Measurements from ENCODE around the gene MRPL44.
"Not testable (repeated sequence)": the region's sequence is repeated elsewhere in the genome, so short reads cannot be mapped to it uniquely, and the experiment has no call there.

The MRPL44 gene

DNA sequence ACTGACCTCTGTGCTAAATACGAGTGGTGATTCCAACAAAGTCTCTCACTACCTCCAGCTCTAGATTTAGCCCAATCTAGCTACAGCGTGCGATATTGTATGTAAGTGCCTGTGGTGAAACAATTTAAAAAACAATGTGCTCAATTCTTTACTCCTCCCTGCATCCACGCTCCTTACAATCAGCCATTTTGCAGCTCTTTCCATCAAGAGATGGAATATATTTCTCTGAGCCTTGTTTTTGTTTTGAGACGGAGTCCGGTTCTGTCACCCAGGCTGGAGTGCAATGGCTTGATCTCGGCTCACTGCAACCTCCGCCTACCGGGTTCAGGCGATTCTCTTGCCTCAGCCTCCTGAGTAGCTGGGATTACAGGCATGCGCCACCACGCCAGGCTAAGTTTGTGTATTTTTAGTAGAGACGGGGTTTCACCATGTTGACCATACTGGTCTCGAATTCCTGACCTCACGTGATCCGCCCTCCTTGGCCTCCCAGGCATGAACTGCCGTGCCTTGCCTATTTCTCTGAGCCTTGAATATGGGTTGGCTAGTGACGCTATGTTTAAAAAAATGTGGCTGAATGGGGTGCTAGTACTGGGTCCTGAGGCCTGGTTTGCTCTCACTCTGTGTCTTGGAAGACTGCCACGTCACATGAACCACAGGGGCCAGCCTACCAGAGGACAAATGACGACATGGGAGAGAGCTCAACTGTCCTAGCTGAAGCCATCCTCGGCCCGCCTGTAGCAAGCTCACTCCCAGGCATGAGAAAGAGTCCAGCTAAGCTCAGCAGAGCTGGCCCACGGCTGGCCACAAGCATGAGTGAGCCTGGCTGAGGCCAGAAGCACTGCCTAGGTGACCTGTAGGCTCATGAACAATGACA lies 26.9 kb upstream of the MRPL44 start:
- Histone ChIP-seq H3K27me3 (no peaks in the 10 kb centered on the region; a peak in 1 of 22 replicates), H3K27ac (no peak overlapping the region), H3K4me2 (peak overlapping the region in 6 of 11 experiments; percentile 2 to 58 (median 22); a peak in 10 of 22 replicates), H4K20me1 (peaks cover 0 to 100% (median 15%) of the 10 kb centered on the region in 11 experiments; a peak in 13 of 22 replicates), H3K9ac (peak overlapping the region in 2 of 11 experiments; percentile 16 to 53; a peak in 3 of 22 replicates), H3K4me3 (no peak overlapping the region), H3K36me3 (peaks cover 26 to 45% (median 35%) of the 10 kb centered on the region in 11 experiments), H3K4me1 (peaks cover 11 to 64% (median 15%) of the 10 kb centered on the region in 10 experiments; a peak in 18 of 20 replicates), H3K9me3 (replicated peaks in 1 of 11) (peaks cover 29 to 37% (median 36%) of the 10 kb centered on the region in 11 experiments)
- no peak for TF ChIP-seq Cebpa-rat (IDR thresholded peaks at IDR 0.05)

DNA sequence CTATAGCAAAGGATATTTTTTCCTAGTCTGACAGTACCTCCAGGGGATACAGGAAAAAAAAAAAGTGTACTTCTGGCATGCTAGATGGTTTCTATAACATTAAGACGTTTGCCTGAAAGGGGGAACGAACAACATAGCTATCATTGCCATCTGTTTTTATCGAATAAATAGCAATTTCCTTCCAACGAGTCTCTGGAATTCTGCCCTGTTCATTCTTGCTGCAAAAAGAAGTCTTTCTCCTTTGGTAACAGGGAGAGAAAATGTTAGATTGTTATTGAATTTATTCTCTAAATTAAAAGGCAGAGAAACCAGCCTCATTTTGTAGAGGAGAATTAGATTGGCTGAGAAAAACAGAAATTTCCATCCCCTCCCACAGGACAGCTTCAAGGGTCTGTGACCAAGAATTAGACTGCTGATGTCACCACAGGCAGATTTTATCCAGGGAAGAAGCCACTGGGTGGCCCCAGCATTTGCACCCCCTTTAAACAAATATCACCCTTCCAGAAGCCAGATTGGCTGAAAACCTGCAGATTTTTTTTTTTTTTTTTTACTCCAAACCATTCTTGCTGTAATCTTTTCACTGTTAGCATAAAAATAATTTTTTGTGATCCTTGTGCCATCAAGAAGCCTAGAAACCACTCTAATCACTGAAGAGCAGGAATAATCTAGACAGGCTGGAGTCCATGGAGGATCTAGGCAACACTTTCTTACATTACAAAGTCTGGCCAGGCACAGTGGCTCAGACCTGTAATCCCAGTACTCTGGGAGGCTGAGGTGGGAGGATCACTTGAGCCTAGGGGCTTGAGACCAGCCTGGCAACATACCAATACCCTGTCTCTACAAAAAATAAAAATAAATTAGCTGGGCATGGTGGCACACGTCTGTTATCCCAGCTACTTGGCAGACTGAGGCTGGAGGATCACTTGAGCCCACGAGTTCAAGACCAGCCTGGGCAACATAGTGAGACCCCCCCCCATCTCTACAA lies 24.2 kb upstream of the MRPL44 start:
- peaks cover 11 to 85% (median 15%) of the 10 kb centered on the region in 10 experiments; a peak in 18 of 20 replicates for H3K4me1 ChIP-seq

DNA sequence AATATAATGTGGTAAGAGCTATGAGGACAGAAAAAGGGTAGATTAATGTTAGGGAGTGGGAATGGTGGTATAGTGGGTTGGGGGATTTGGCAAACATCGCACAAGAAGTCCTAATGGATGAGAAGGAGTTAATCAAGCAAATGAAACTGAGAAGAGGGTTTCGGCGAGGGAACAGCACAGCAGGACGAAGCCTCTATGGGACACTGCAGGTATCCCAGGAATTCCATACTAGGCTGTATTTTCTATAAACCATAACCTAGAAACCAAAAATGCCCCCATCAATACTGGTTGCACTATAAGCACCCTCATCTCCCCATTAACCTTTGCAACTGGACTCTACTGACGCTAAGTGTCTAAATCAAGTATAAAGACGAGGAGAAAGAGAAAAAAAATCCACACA lies 22.4 kb upstream of the MRPL44 start:
- H3K9ac ChIP-seq: no peak overlapping the region
- H3K4me1 ChIP-seq: peaks cover 9 to 93% (median 14%) of the 10 kb centered on the region in 10 experiments; a peak in 18 of 20 replicates

More for the DNA sequence above, 24.2 kb upstream of the MRPL44 start:
- peaks cover 0 to 19% (median 8%) of the 10 kb centered on the region in 11 experiments; a peak in 15 of 22 replicates for H3K36me3 ChIP-seq
- no peak overlapping the region for H3K27ac ChIP-seq
- H4K20me1 ChIP-seq: peaks cover 8 to 100% (median 33%) of the 10 kb centered on the region in 11 experiments; a peak in 16 of 22 replicates
- no peak overlapping the region for H3K4me2 ChIP-seq
- no peak for TF ChIP-seq Cebpa-rat (IDR thresholded peaks at IDR 0.05)
- H3K4me3 ChIP-seq: no peak overlapping the region
- no peak overlapping the region for H3K9ac ChIP-seq
- peaks cover 8 to 10% (median 9%) of the 10 kb centered on the region in 11 experiments for H3K9me3 ChIP-seq (replicated peaks in 1 of 11)
- H3K27me3 ChIP-seq: no peaks in the 10 kb centered on the region; a peak in 1 of 22 replicates

DNA sequence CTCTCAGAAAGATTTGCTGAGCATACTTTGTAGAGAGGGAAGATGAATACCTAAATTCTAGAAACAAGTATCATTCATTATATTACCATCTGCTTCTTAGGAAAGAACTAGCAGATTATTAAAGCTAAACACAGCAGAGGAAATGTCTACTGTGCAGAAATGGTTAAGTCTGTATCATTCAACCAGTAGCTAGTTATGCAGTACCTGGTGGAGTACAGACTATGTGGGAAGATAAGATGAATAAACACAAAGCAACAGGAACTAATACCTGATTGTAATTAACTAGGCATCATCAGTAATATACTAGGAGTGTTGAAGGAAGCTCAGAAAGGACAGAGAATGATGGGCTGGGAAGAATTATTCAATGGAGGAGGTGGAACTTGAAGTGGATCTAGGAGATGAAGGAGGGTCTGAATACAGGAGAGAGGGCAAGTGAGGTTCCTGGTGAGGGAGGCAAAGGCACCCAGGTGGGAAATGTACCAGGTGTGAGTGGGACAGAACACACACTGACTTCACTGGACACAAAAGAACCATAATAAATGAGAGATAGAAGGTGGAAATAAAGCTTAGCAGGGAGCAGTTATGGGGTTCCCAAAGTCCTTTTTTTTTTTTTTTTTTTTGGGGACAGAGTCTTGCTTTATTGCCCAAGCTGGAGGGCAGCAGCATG lies 21.7 kb upstream of the MRPL44 start:
- no peak overlapping the region for H3K27ac ChIP-seq
- H3K36me3 ChIP-seq: peaks cover 9 to 32% (median 16%) of the 10 kb centered on the region in 11 experiments; a peak in 17 of 22 replicates
- peaks cover 18 to 27% (median 19%) of the 10 kb centered on the region in 11 experiments for H3K9me3 ChIP-seq (replicated peaks in 1 of 11)
- H3K27me3 ChIP-seq: no peaks in the 10 kb centered on the region
- no peak overlapping the region for H3K9ac ChIP-seq
- peaks cover 2 to 93% (median 7%) of the 10 kb centered on the region in 10 experiments; a peak in 15 of 20 replicates for H3K4me1 ChIP-seq
- H4K20me1 ChIP-seq: peaks cover 8 to 83% (median 27%) of the 10 kb centered on the region in 11 experiments; a peak in 16 of 22 replicates
- no peak for TF ChIP-seq Cebpa-rat (IDR thresholded peaks at IDR 0.05)
- H3K4me2 ChIP-seq: peak overlapping the region in 2 of 11 experiments; percentile 25 to 32; a peak in 3 of 22 replicates
- H3K4me3 ChIP-seq: no peak overlapping the region

More for the DNA sequence above, 22.4 kb upstream of the MRPL44 start:
- H4K20me1 ChIP-seq: peaks cover 8 to 90% (median 33%) of the 10 kb centered on the region in 11 experiments; a peak in 16 of 22 replicates
- no peak overlapping the region for H3K4me3 ChIP-seq
- peaks cover 11 to 20% (median 12%) of the 10 kb centered on the region in 11 experiments for H3K9me3 ChIP-seq (replicated peaks in 1 of 11)
- TF ChIP-seq Cebpa-rat (IDR thresholded peaks at IDR 0.05): no peak
- H3K27ac ChIP-seq: no peak overlapping the region
- H3K4me2 ChIP-seq: peak overlapping the region in 3 of 11 experiments; percentile 16 to 37 (median 33); a peak in 3 of 22 replicates
- peaks cover 9 to 25% (median 10%) of the 10 kb centered on the region in 11 experiments; a peak in 16 of 22 replicates for H3K36me3 ChIP-seq
- H3K27me3 ChIP-seq: no peaks in the 10 kb centered on the region

DNA sequence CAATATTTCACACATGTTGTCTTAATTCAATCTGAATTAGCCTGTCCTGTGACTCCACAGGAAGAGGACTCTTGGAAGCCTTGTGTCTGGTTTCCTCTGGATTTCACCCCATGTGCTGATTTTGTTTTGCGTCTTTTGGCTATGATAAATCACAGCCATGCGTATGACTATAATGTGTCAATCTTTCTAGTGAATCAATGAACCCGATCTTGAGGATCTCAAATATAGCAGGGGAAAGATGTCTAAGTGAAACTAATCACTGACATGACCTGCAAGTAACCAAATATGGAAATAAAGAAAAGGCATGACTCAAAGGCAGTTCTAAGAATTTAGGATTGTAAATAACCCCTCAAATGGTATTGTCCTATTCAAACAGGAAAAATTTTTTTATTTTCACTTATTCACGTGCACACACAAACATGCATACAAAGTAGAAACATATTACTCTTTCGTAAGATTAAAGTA lies 20.4 kb upstream of the MRPL44 start:
- no peak overlapping the region for H3K9ac ChIP-seq
- peaks cover 11 to 78% (median 28%) of the 10 kb centered on the region in 11 experiments; a peak in 17 of 22 replicates for H4K20me1 ChIP-seq
- H3K27me3 ChIP-seq: no peaks in the 10 kb centered on the region
- H3K27ac ChIP-seq: no peak overlapping the region
- no peak overlapping the region for H3K4me3 ChIP-seq
- peaks cover 19 to 33% (median 28%) of the 10 kb centered on the region in 11 experiments for H3K9me3 ChIP-seq (replicated peaks in 1 of 11)
- no peak for TF ChIP-seq Cebpa-rat (IDR thresholded peaks at IDR 0.05)
- H3K4me1 ChIP-seq: peaks cover 0 to 88% (median 4%) of the 10 kb centered on the region in 10 experiments; a peak in 6 of 20 replicates
- H3K36me3 ChIP-seq: peaks cover 14 to 45% (median 21%) of the 10 kb centered on the region in 11 experiments; a peak in 18 of 22 replicates
- H3K4me2 ChIP-seq: peak overlapping the region in 2 of 11 experiments; percentile 32 to 64; a peak in 3 of 22 replicates

DNA sequence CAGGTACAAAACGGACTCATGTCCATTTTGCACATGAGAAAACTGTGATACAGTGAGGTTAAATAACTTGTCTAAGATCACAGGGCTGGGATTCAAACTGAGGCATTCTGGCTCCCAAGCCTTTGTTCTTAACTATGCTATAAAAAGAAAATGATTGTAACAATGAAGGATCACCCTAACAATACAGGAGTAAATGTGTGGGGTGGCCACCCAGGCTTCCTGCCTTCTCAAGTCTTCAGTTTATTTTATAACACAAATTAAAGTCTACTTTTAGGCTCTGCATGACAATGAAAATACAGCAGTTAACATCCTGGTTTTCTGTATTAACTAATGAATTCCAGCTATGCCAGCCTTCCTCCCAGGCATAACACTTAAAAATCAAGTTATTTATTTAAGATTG lies 19.7 kb upstream of the MRPL44 start:
- Histone ChIP-seq H3K36me3 (peaks cover 14 to 47% (median 21%) of the 10 kb centered on the region in 11 experiments; a peak in 18 of 22 replicates), H4K20me1 (peaks cover 11 to 75% (median 28%) of the 10 kb centered on the region in 11 experiments; a peak in 17 of 22 replicates), H3K4me1 (peaks cover 0 to 91% (median 4%) of the 10 kb centered on the region in 10 experiments; a peak in 6 of 20 replicates), H3K27me3 (no peaks in the 10 kb centered on the region), H3K9ac (no peak overlapping the region), H3K9me3 (replicated peaks in 1 of 11) (peaks cover 19 to 33% (median 28%) of the 10 kb centered on the region in 11 experiments), H3K4me2 (peak overlapping the region in 2 of 11 experiments; percentile 32 to 64; a peak in 4 of 22 replicates), H3K4me3 (no peak overlapping the region), H3K27ac (no peak overlapping the region)
- TF ChIP-seq Cebpa-rat (IDR thresholded peaks at IDR 0.05): no peak

DNA sequence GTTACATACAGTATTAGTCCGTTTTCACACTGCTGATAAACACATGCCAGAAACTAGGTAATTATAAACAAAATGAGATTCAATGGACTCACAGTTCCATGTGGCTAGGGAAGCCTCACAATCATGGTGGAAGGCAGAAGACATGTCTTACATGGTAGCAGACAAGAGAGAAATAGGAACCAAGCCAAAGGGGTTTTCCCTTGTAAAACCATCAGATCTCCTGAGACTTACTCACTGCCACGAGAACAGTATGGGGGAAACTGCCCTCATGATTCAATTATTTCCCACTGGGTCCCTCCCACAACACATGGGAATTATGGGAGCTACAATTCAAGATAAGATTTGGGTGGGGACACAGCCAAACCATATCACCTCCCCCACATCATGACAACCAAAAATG lies 17.8 kb upstream of the MRPL44 start:
- H3K4me1 ChIP-seq: peaks cover 9 to 82% (median 15%) of the 10 kb centered on the region in 10 experiments; a peak in 19 of 20 replicates
- H3K4me2 ChIP-seq: peak overlapping the region in 3 of 11 experiments; percentile 2 to 59 (median 28); a peak in 6 of 22 replicates

More for the DNA sequence above, 17.8 kb upstream of the MRPL44 start:
- H3K27me3 ChIP-seq, H3K9ac ChIP-seq: not testable (repeated sequence)
- Histone ChIP-seq H3K36me3 (peaks cover 14 to 47% (median 21%) of the 10 kb centered on the region in 11 experiments; a peak in 18 of 22 replicates), H3K9me3 (replicated peaks in 1 of 11) (peaks cover 19 to 33% (median 28%) of the 10 kb centered on the region in 11 experiments), H3K4me3 (peak overlapping the region in 1 of 10 experiments; percentile 13; a peak in 1 of 20 replicates), H4K20me1 (peaks cover 17 to 70% (median 35%) of the 10 kb centered on the region in 11 experiments; a peak in 18 of 22 replicates), H3K27ac (peak overlapping the region in 3 of 11 experiments; percentile 20 to 63 (median 56); a peak in 5 of 22 replicates)
